ENCODE data around the gene PXMP4. TPM values are rescaled to one million over a fixed set of nuclear protein-coding genes. Genes with fewer than 3 reads are reported as not detected.

Gene PXMP4
- total RNA-seq, 1 experiment from 2014 or later = 5.7 TPM

GRCh38 chr20:33711446-33711738 lies 8.7 kb downstream of the PXMP4 start:
- Histone ChIP-seq H3K23ac (ENCODE audit: insufficient read length, low read depth, low read length) (no peak overlapping the region), H2BK15ac (ENCODE audit: low read depth, low read length) (no peak overlapping the region), H2BK120ac (ENCODE audit: low read depth, low read length, poor library complexity, severe bottlenecking) (no peak overlapping the region), H3K27me3 (ENCODE audit: insufficient read depth, low read length) (no peaks in the 10 kb centered on the region), H2BK5ac (ENCODE audit: insufficient read length, low read length) (no peak overlapping the region), H3K4ac (ENCODE audit: low read depth, low read length) (no peak overlapping the region), H4K8ac (replicated peaks; ENCODE audit: insufficient read length, low read depth, low read length) (no peak overlapping the region), H3K4me1 (ENCODE audit: insufficient read depth, low read length) (no peaks in the 10 kb centered on the region; the same call in 1 of the 2 replicates), H2AK5ac (ENCODE audit: insufficient read length, low read length) (no peak overlapping the region), H3K14ac (ENCODE audit: insufficient read depth, low read length) (no peak overlapping the region), H3K23me2 (ENCODE audit: insufficient read length, low read depth, low read length, poor library complexity, severe bottlenecking) (no peaks in the 10 kb centered on the region), H3K18ac (ENCODE audit: insufficient read length, low read depth, low read length) (no peak overlapping the region), H2BK20ac (ENCODE audit: low read depth, low read length, poor library complexity, severe bottlenecking) (no peak overlapping the region), H2BK12ac (ENCODE audit: insufficient read length, low read depth, low read length) (no peak overlapping the region), H3K9ac (ENCODE audit: extremely low read depth, insufficient read length, low read length) (no peak overlapping the region), H3K56ac (ENCODE audit: insufficient read length, low read depth, low read length) (no peak overlapping the region), H3K27ac (ENCODE audit: insufficient read length, low read depth, low read length) (no peak overlapping the region), H3T11ph (ENCODE audit: low read length) (no peak overlapping the region), H4K91ac (ENCODE audit: insufficient read length, low read depth, low read length) (no peak overlapping the region), H4K20me1 (ENCODE audit: control insufficient read depth, insufficient read depth, insufficient read length) (no peaks in the 10 kb centered on the region), H4K5ac (ENCODE audit: insufficient read length, low read depth, low read length) (no peak overlapping the region), H3K4me2 (ENCODE audit: insufficient read depth, insufficient read length, low read length) (no peak overlapping the region), H2AFZ (ENCODE audit: low read length) (no peak overlapping the region), H3K79me1 (ENCODE audit: insufficient read depth, low read depth, low read length, poor library complexity, severe bottlenecking) (no peaks in the 10 kb centered on the region), H3K79me2 (ENCODE audit: insufficient read depth, low read length) (no peaks in the 10 kb centered on the region), H3K9me3 (ENCODE audit: control insufficient read depth, low read depth, low read length) (no peaks in the 10 kb centered on the region)
- H3K27me3 Mint-ChIP-seq (ENCODE audit: low read depth) = no peaks in the 10 kb centered on the region
- peaks cover 0 to 4% (median 0%) of the 10 kb centered on the region in 3 experiments; a peak in 1 of 7 replicates for H3K36me3 Mint-ChIP-seq (ENCODE audit: insufficient read depth in 1 of 3, low read depth in 3 of 3)
- peak overlapping the region in 2 of 3 experiments; percentile 16 to 69; a peak in 2 of 7 replicates for H3K27ac Mint-ChIP-seq
- no peak for DNase-seq
- H3K4me3 Mint-ChIP-seq = no peak overlapping the region
- no CpG with 5 or more reads among the region's 1 CpG for WGBS (ENCODE audit: extremely low coverage, insufficient read length, low lambda C conversion rate)
- TF ChIP-seq, protein P1, sequence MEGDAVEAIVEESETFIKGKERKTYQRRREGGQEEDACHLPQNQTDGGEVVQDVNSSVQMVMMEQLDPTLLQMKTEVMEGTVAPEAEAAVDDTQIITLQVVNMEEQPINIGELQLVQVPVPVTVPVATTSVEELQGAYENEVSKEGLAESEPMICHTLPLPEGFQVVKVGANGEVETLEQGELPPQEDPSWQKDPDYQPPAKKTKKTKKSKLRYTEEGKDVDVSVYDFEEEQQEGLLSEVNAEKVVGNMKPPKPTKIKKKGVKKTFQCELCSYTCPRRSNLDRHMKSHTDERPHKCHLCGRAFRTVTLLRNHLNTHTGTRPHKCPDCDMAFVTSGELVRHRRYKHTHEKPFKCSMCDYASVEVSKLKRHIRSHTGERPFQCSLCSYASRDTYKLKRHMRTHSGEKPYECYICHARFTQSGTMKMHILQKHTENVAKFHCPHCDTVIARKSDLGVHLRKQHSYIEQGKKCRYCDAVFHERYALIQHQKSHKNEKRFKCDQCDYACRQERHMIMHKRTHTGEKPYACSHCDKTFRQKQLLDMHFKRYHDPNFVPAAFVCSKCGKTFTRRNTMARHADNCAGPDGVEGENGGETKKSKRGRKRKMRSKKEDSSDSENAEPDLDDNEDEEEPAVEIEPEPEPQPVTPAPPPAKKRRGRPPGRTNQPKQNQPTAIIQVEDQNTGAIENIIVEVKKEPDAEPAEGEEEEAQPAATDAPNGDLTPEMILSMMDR (conservative IDR thresholded peaks at IDR 0.05) = no peak
- peaks cover 13 to 25% of the 10 kb centered on the region in 2 experiments for H3K4me1 Mint-ChIP-seq
- H3K9me3 Mint-ChIP-seq = no peaks in the 10 kb centered on the region; a peak in 1 of 5 replicates
